ENCODE results near the gene CABLES1.
"Not testable (repeated sequence)": the region's sequence is repeated elsewhere in the genome, so short reads cannot be mapped to it uniquely, and the experiment has no call there.

CABLES1 gene

GRCh38 chr18:23259701-23260681 lies 124.7 kb downstream of the CABLES1 start:
- in situ Hi-C loops (cut with HindIII; ENCODE audit: low sequenced_read_pairs), result no loop called here

GRCh38 chr18:23260926-23261590 lies 125.8 kb downstream of the CABLES1 start:
- in situ Hi-C loops (cut with HindIII; ENCODE audit: low sequenced_read_pairs), result no loop called here

GRCh38 chr18:23263551-23264235 lies 128.4 kb downstream of the CABLES1 start:
- in situ Hi-C loops (cut with HindIII; ENCODE audit: low sequenced_read_pairs), result no loop called here

GRCh38 chr18:23265682-23266399 lies 130.6 kb downstream of the CABLES1 start:
- in situ Hi-C loops (cut with HindIII; ENCODE audit: low sequenced_read_pairs), result no loop called here

- in situ Hi-C loops (cut with HindIII; ENCODE audit: low sequenced_read_pairs), result no loop called here
Observed at GRCh38 chr18:23266717-23267446, 131.6 kb downstream of the CABLES1 start.

- in situ Hi-C loops (cut with HindIII; ENCODE audit: low sequenced_read_pairs), result no loop called here
Observed at GRCh38 chr18:23267447-23267776, 132.1 kb downstream of the CABLES1 start.

GRCh38 chr18:23268641-23269040 lies 133.4 kb downstream of the CABLES1 start:
- in situ Hi-C loops (cut with HindIII; ENCODE audit: low sequenced_read_pairs), result no loop called here

- in situ Hi-C loops (cut with HindIII; ENCODE audit: low sequenced_read_pairs), result not testable (repeated sequence)
Observed at GRCh38 chr18:23269068-23269467, 133.8 kb downstream of the CABLES1 start.

GRCh38 chr18:23269928-23270327 lies 134.6 kb downstream of the CABLES1 start:
- in situ Hi-C loops (cut with HindIII; ENCODE audit: low sequenced_read_pairs), result no loop called here

- in situ Hi-C loops (cut with HindIII; ENCODE audit: low sequenced_read_pairs), result no loop called here
Observed at GRCh38 chr18:23270986-23271680, 135.8 kb downstream of the CABLES1 start.

- in situ Hi-C loops (cut with HindIII; ENCODE audit: low sequenced_read_pairs), result no loop called here
Observed at GRCh38 chr18:23272498-23273232, 137.4 kb downstream of the CABLES1 start.

- in situ Hi-C loops (cut with HindIII; ENCODE audit: low sequenced_read_pairs), result no loop called here
Observed at GRCh38 chr18:23273443-23273966, 138.2 kb downstream of the CABLES1 start.

- in situ Hi-C loops (cut with HindIII; ENCODE audit: low sequenced_read_pairs), result no loop called here
Observed at GRCh38 chr18:23274638-23275482, 139.6 kb downstream of the CABLES1 start.

GRCh38 chr18:23276451-23276850 lies 141.2 kb downstream of the CABLES1 start:
- in situ Hi-C loops (cut with HindIII; ENCODE audit: low sequenced_read_pairs), result no loop called here

- in situ Hi-C loops (cut with HindIII; ENCODE audit: low sequenced_read_pairs), result no loop called here
Observed at GRCh38 chr18:23277399-23277798, 142.1 kb downstream of the CABLES1 start.

- in situ Hi-C loops (cut with HindIII; ENCODE audit: low sequenced_read_pairs), result no loop called here
Observed at GRCh38 chr18:23279931-23280330, 144.6 kb downstream of the CABLES1 start.

GRCh38 chr18:23280844-23281243 lies 145.6 kb downstream of the CABLES1 start:
- in situ Hi-C loops (cut with HindIII; ENCODE audit: low sequenced_read_pairs), result no loop called here
